Measurements from ENCODE around the gene FNDC5.
A peak's percentile ranks its signal among the peaks of the same experiment; 100 is the strongest.

The FNDC5 gene

DNA sequence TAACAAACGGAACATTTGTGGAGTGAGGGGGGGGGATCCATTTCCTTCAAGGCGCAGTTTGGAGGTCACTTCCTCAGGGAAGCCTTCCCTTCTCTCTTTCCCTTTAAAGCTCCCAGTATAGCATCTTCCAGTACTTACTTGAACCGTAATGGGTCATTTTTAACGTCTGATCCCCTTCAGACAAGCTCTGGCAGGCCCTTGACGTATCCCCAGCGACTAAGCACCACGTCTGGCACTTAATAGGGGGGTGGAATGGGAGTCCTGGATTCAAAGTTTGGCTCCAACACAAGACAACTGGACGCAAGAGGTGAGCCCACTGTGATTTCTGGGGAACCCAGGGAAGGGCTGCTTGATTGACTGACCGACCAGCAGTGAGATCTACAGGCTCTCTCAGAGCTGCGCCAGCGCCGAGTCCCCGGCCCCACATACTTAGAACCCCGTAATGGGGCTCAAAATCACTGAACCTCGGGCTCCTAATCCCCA, 54.0 kb downstream of the FNDC5 start:
- Histone ChIP-seq H3K27me3 (ENCODE audit: insufficient read depth, low read length, poor library complexity) (no peaks in the 10 kb centered on the region), H2BK5ac (ENCODE audit: low read length) (peak overlapping the region; percentile 21), H3K4ac (ENCODE audit: low read depth, low read length) (peak overlapping the region; percentile 100), H3K79me2 (ENCODE audit: control insufficient read depth, insufficient read depth, low read length) (peaks cover 64% of the 10 kb centered on the region), H4K8ac (ENCODE audit: low read depth, low read length) (no peak overlapping the region), H3K27ac (ENCODE audit: low read depth, low read length) (peak overlapping the region; percentile 88), H3K56ac (ENCODE audit: low read length) (peak overlapping the region; percentile 87), H3K4me1 (ENCODE audit: control insufficient read depth, low read depth, low read length) (peaks cover 17% of the 10 kb centered on the region), H3K9ac (ENCODE audit: low read length) (peak overlapping the region; percentile 77), H2BK15ac (replicated peaks; ENCODE audit: low read depth) (peak overlapping the region; percentile 39), H3K36me3 (ENCODE audit: control insufficient read depth, insufficient read depth, low read length) (no peaks in the 10 kb centered on the region), H2BK120ac (ENCODE audit: low read depth, low read length) (peak overlapping the region; percentile 82), H3K79me1 (ENCODE audit: low read length) (peaks cover 3% of the 10 kb centered on the region), H2AK5ac (ENCODE audit: low read length) (peak overlapping the region; percentile 7), H4K5ac (ENCODE audit: low read length) (peak overlapping the region; percentile 92), H3K23ac (ENCODE audit: low read length) (no peak overlapping the region), H3K18ac (ENCODE audit: low read length) (peak overlapping the region; percentile 96), H3K4me2 (ENCODE audit: low read length) (peak overlapping the region; percentile 61), H3K4me3 (ENCODE audit: low read length) (peak overlapping the region; percentile 62)
- DNase-seq = peak; percentile 60
- WGBS (ENCODE audit: extremely low coverage, insufficient coverage, low lambda C conversion rate) = no CpG with 5 or more reads among the region's 15 CpGs

DNA sequence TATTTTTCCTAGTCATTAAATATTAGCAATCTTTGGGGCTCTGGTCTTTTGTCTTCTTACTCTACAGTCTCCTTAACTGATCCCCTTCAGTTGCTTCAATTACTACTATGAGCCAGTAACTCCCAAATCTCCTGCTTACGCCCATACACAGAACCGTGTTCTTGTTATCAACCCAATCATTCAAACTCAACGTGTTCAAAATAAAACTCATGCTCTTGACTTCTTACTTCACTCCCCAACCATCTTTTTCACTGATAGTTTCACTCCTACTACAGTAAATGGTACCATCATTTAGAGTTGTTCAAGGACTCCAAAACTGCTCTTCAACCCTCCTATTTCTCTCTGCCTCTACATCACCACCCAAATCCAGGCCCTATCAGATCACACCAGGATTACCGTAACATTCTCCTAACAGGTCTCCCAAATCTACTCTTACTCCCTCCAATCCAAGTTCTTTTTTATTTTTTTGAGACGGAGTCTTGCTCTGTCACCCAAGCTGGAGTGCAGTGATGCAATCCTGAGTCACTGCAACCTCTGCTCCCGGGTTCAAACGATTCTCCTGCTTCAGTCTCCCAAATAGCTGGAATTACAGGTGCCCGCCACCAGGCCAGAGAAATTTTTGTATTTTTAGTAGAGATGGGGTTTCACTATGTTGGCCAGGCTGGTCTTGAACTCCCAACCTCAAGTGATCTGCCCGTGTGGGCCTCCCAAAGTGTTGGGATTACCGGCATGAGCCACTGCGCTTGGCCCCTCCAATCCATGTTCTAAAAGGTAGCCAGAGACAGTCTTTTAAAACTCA, 56.6 kb downstream of the FNDC5 start:
- H2BK5ac ChIP-seq (ENCODE audit: low read length) = peak overlapping the region; percentile 17
- 100% methylated on average over 1 of the region's 11 CpGs for WGBS (ENCODE audit: extremely low coverage, insufficient coverage, low lambda C conversion rate)

More for the DNA sequence above, 56.6 kb downstream of the FNDC5 start:
- Histone ChIP-seq H3K4me1 (ENCODE audit: control insufficient read depth, low read depth, low read length) (peaks cover 27% of the 10 kb centered on the region), H3K18ac (ENCODE audit: low read length) (no peak overlapping the region), H4K8ac (ENCODE audit: low read depth, low read length) (no peak overlapping the region), H3K79me1 (ENCODE audit: low read length) (peaks cover 11% of the 10 kb centered on the region), H3K27me3 (ENCODE audit: insufficient read depth, low read length, poor library complexity) (no peaks in the 10 kb centered on the region), H3K4ac (ENCODE audit: low read depth, low read length) (peak overlapping the region; percentile 48), H3K23ac (ENCODE audit: low read length) (no peak overlapping the region), H3K27ac (ENCODE audit: low read depth, low read length) (peak overlapping the region; percentile 28), H3K4me2 (ENCODE audit: low read length) (peak overlapping the region; percentile 29), H4K5ac (ENCODE audit: low read length) (no peak overlapping the region), H2BK15ac (replicated peaks; ENCODE audit: low read depth) (no peak overlapping the region), H3K79me2 (ENCODE audit: control insufficient read depth, insufficient read depth, low read length) (peaks cover 76% of the 10 kb centered on the region), H2BK120ac (ENCODE audit: low read depth, low read length) (no peak overlapping the region), H3K9ac (ENCODE audit: low read length) (peak overlapping the region; percentile 48), H3K36me3 (ENCODE audit: control insufficient read depth, insufficient read depth, low read length) (peaks cover 10% of the 10 kb centered on the region), H3K56ac (ENCODE audit: low read length) (peak overlapping the region; percentile 68), H3K4me3 (ENCODE audit: low read length) (no peak overlapping the region), H2AK5ac (ENCODE audit: low read length) (peak overlapping the region; percentile 33)
- DNase-seq = no peak

Measured in mesendoderm (in vitro differentiated cells).